Measurements from ENCODE around the gene IQSEC2.

Gene IQSEC2

DNA sequence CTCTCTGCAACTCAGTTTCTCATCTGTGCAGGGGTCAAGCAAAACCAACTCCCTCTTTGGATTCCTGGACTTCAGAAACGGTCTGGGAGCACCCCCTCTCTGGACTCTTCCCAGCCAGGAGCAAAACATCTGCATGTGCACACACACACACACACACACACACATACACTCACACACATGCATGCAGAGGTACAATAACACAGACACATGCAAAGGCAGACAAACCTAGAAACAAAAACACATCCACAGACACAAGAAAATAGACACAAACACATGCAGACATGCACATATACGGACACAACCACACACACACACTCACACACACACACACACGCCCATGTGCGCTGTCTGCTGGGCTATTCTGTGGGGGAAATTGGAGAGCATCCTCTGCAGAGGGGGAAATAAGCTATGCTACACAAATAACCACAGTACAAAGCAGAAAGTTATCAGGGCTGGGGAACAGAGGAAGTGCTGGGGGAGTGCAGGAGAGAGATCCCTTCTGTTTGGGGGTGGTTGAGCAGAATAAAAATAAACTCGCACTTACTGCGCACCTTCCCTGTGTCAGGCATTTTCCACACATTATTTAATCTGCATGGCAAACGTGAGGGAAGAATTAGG, 19.9 kb downstream of the IQSEC2 start:
- Histone ChIP-seq H3K27ac (ENCODE audit: low read depth, low read length, poor library complexity, severe bottlenecking) (no peak overlapping the region), H3K4me1 (ENCODE audit: insufficient read depth, low read length, severe bottlenecking) (no peaks in the 10 kb centered on the region)

DNA sequence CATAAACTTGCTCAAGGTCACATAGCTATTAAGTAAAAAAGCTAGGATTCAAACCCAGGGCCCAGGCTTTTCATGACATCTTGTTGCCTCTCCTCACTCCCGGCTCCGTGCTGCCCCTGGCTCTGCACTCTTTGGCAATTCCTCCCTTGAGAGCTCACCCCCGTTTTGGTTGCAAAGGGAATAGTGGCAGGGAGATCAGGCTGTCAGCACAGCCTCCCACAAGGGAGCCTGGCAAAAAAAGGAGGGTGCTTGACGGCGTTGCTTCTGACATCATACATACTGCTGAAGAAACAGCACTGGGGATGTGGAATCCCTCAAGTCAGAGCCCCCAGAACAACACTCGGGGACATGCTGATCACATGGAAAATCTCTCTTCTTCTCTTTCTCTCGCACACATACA, 20.5 kb downstream of the IQSEC2 start:
- TF ChIP-seq CTCF (IDR thresholded peaks at IDR 0.05; ENCODE audit: low read length) (no peak), EZH2 (IDR thresholded peaks at IDR 0.05; ENCODE audit: borderline replicate concordance, low read length) (no peak)

More for the DNA sequence above, 19.9 kb downstream of the IQSEC2 start:
- Histone ChIP-seq H3F3A (ENCODE audit: insufficient read depth, low read length) (no peaks in the 10 kb centered on the region), H3K4me3 (ENCODE audit: low read depth, low read length, poor library complexity, severe bottlenecking) (no peak overlapping the region), H3K4me2 (ENCODE audit: low read length) (no peak overlapping the region), H2AFZ (ENCODE audit: low read length) (no peak overlapping the region), H3K36me3 (ENCODE audit: insufficient read depth, low read length) (no peaks in the 10 kb centered on the region), H4K20me1 (ENCODE audit: insufficient read depth, low read length) (no peaks in the 10 kb centered on the region), H3K9me2 (ENCODE audit: low read depth, low read length) (no peaks in the 10 kb centered on the region), H3K9ac (ENCODE audit: low read length) (no peak overlapping the region), H3K27me3 (ENCODE audit: insufficient read depth, low read length) (no peaks in the 10 kb centered on the region), H3K9me3 (ENCODE audit: low read length) (no peaks in the 10 kb centered on the region), H3K79me2 (ENCODE audit: insufficient read depth, low read length) (no peaks in the 10 kb centered on the region)
- no peak for TF ChIP-seq EZH2 (IDR thresholded peaks at IDR 0.05; ENCODE audit: borderline replicate concordance, low read length)
- no peak for TF ChIP-seq CTCF (IDR thresholded peaks at IDR 0.05; ENCODE audit: low read length)

DNA sequence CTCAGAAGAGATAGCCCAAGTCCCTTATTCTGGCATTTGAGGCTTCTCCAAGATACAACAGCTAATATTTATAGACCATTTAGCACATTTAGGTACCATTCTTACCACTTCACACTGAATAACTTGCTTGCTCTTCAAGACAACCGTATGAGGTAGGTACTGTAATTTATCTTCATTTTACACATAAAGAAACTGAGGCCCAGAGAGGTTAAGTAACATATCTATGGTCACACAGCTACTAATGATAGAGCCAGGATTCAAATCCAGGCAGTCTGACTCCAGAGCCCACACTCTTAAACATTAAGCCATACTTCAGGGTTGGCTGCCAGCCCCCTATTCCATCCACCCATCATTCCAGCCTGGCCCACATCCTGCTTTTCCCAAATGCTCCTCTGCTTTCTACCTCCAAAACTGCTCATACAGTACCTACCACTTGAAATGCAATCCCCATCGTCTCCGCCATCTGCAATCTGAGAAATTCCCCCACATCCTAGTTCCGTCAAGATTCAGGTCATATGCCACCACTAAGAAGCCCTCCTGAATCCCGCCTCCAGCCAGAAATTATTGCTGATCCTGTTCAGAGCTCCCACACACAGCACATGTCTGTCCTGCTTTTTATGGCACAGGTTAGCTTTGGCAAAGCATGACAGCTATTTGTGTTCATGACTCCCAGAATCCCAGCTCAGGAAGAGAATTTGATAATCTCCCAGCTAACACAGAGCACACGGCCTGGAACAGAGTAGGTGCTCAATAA, 23.5 kb downstream of the IQSEC2 start:
- Histone ChIP-seq H3K9me2 (ENCODE audit: low read depth, low read length) (no peaks in the 10 kb centered on the region), H3K4me2 (ENCODE audit: low read length) (no peak overlapping the region), H3K27ac (ENCODE audit: low read depth, low read length, poor library complexity, severe bottlenecking) (no peak overlapping the region), H3K27me3 (ENCODE audit: insufficient read depth, low read length) (no peaks in the 10 kb centered on the region), H2AFZ (ENCODE audit: low read length) (no peak overlapping the region), H3K4me1 (ENCODE audit: insufficient read depth, low read length, severe bottlenecking) (no peaks in the 10 kb centered on the region), H3K4me3 (ENCODE audit: low read depth, low read length, poor library complexity, severe bottlenecking) (no peak overlapping the region), H3K36me3 (ENCODE audit: insufficient read depth, low read length) (no peaks in the 10 kb centered on the region), H4K20me1 (ENCODE audit: insufficient read depth, low read length) (no peaks in the 10 kb centered on the region), H3F3A (ENCODE audit: insufficient read depth, low read length) (no peaks in the 10 kb centered on the region), H3K9me3 (ENCODE audit: low read length) (no peaks in the 10 kb centered on the region), H3K9ac (ENCODE audit: low read length) (no peak overlapping the region), H3K79me2 (ENCODE audit: insufficient read depth, low read length) (no peaks in the 10 kb centered on the region)
- no peak for TF ChIP-seq EZH2 (IDR thresholded peaks at IDR 0.05; ENCODE audit: borderline replicate concordance, low read length)
- no peak for TF ChIP-seq CTCF (IDR thresholded peaks at IDR 0.05; ENCODE audit: low read length)

More for the DNA sequence above, 20.5 kb downstream of the IQSEC2 start:
- Histone ChIP-seq H3K9ac (ENCODE audit: low read length) (no peak overlapping the region), H3F3A (ENCODE audit: insufficient read depth, low read length) (no peaks in the 10 kb centered on the region), H3K36me3 (ENCODE audit: insufficient read depth, low read length) (no peaks in the 10 kb centered on the region), H3K4me3 (ENCODE audit: low read depth, low read length, poor library complexity, severe bottlenecking) (no peak overlapping the region), H3K9me3 (ENCODE audit: low read length) (no peaks in the 10 kb centered on the region), H3K27ac (ENCODE audit: low read depth, low read length, poor library complexity, severe bottlenecking) (no peak overlapping the region), H3K79me2 (ENCODE audit: insufficient read depth, low read length) (no peaks in the 10 kb centered on the region), H3K27me3 (ENCODE audit: insufficient read depth, low read length) (no peaks in the 10 kb centered on the region), H2AFZ (ENCODE audit: low read length) (no peak overlapping the region), H3K4me1 (ENCODE audit: insufficient read depth, low read length, severe bottlenecking) (no peaks in the 10 kb centered on the region), H4K20me1 (ENCODE audit: insufficient read depth, low read length) (no peaks in the 10 kb centered on the region), H3K9me2 (ENCODE audit: low read depth, low read length) (no peaks in the 10 kb centered on the region), H3K4me2 (ENCODE audit: low read length) (no peak overlapping the region)

All from OCI-LY1 (cell line).